ENCODE data around the gene UBE3B.
A peak's percentile ranks its signal among the peaks of the same experiment; 100 is the strongest.

The UBE3B gene

DNA sequence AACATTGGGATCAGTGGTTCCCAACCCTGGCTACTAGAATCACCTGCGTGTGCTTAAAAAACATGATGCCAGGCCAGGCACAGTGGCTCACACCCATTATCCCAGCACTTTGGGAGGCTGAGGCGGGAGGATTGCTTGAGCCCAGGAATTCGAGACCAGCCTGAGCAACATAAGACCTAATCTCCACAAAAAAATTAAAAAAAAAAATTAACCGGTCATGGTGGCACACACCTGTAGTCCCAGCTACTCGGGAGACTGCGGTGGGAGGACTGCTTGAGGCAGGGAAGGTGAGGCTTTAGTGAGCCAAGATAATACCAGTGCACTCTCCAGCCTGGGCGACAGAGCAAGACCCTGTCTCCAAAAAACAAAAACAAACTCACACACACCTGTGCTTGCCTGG is 2.3 kb upstream of the UBE3B start:
- TF ChIP-seq ZNF8 (CRISPR knock-in tag; IDR thresholded peaks at IDR 0.05) (no peak), CSDC2 (CRISPR knock-in tag; IDR thresholded peaks at IDR 0.05) (no peak)
- no peak for ATAC-seq

DNA sequence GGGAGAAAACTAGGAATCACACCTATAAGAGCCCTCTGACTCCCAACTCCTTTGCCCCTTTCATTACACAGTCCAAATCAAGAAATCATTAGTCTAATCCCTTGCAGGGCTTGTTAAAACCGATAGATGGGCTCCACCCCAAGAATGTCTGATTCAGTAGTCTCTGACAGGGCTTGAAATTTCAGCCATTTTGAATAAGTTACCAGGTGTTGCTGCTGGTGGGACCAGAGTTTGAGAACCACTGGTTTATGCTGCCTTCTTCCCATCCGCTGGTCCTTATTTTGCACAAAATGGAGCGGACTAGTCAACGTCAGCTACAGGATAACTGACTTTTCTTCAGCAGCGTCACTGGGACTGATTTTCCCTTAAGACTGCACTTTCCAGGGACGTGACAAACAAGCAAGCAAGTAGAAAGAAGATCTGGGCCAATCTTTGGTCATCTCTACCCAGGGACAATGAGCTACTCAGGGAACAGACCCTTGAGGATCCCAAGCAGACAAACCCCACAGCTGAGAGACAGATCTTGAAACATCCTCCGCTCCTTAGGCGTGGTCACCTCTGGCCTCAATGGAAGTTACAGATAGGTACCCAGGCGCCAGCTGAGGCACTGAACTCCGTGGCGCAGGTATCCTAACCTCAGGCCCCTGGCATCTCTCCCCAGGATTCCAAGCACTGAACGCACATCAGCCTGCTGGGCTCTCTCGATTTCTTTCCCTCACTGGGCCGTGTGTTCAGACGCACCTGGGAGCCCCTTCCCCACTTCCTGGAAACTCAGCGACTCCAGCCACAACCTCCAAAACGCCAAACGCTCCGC is 1.2 kb upstream of the UBE3B start:
- TF ChIP-seq ZC3H10 (CRISPR knock-in tag; IDR thresholded peaks at IDR 0.05): no peak
- no peak for TF ChIP-seq CSDC2 (CRISPR knock-in tag; IDR thresholded peaks at IDR 0.05)
- TF ChIP-seq, protein P1, sequence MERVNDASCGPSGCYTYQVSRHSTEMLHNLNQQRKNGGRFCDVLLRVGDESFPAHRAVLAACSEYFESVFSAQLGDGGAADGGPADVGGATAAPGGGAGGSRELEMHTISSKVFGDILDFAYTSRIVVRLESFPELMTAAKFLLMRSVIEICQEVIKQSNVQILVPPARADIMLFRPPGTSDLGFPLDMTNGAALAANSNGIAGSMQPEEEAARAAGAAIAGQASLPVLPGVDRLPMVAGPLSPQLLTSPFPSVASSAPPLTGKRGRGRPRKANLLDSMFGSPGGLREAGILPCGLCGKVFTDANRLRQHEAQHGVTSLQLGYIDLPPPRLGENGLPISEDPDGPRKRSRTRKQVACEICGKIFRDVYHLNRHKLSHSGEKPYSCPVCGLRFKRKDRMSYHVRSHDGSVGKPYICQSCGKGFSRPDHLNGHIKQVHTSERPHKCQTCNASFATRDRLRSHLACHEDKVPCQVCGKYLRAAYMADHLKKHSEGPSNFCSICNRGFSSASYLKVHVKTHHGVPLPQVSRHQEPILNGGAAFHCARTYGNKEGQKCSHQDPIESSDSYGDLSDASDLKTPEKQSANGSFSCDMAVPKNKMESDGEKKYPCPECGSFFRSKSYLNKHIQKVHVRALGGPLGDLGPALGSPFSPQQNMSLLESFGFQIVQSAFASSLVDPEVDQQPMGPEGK (CRISPR knock-in tag; IDR thresholded peaks at IDR 0.05; ENCODE audit: borderline replicate concordance): no peak
- no peak for TF ChIP-seq ESRRG (CRISPR knock-in tag; IDR thresholded peaks at IDR 0.05)
- TF ChIP-seq, protein P2, sequence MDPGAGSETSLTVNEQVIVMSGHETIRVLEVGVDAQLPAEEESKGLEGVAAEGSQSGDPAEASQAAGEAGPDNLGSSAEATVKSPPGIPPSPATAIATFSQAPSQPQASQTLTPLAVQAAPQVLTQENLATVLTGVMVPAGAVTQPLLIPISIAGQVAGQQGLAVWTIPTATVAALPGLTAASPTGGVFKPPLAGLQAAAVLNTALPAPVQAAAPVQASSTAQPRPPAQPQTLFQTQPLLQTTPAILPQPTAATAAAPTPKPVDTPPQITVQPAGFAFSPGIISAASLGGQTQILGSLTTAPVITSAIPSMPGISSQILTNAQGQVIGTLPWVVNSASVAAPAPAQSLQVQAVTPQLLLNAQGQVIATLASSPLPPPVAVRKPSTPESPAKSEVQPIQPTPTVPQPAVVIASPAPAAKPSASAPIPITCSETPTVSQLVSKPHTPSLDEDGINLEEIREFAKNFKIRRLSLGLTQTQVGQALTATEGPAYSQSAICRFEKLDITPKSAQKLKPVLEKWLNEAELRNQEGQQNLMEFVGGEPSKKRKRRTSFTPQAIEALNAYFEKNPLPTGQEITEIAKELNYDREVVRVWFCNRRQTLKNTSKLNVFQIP (CRISPR knock-in tag; IDR thresholded peaks at IDR 0.05; ENCODE audit: borderline replicate concordance, low read depth): no peak
- TF ChIP-seq ZFP30 (CRISPR knock-in tag; IDR thresholded peaks at IDR 0.05): no peak
- ATAC-seq: peak; percentile 12; the same call in 2 of the 3 replicates

DNA sequence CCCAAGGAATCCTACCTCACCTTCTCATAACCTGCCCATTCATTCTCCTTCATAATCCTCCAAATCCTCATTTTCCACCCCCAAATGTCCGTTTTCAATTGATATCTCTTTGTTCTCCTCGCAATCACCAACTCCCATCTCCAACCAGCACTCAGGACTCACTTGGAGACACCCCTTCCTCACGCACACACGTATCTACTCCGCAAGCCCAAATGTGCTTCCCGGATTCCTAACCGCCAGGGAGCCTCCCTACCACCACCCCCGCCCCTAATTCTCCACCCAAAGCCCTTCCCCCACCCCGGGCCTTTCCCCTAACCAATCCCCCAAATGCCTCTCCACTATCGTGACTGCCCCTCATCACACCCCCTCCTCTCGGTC is 638 bp upstream of the UBE3B start:
- ATAC-seq: peak; percentile 17; the same call in 2 of the 3 replicates
- TF ChIP-seq BACH2 (CRISPR knock-in tag; IDR thresholded peaks at IDR 0.05; ENCODE audit: borderline replicate concordance): no peak
- TF ChIP-seq, protein P3, sequence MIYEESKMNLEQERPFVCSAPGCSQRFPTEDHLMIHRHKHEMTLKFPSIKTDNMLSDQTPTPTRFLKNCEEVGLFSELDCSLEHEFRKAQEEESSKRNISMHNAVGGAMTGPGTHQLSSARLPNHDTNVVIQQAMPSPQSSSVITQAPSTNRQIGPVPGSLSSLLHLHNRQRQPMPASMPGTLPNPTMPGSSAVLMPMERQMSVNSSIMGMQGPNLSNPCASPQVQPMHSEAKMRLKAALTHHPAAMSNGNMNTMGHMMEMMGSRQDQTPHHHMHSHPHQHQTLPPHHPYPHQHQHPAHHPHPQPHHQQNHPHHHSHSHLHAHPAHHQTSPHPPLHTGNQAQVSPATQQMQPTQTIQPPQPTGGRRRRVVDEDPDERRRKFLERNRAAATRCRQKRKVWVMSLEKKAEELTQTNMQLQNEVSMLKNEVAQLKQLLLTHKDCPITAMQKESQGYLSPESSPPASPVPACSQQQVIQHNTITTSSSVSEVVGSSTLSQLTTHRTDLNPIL (CRISPR knock-in tag; IDR thresholded peaks at IDR 0.05; ENCODE audit: low read depth): no peak
- TF ChIP-seq SNAI2 (CRISPR knock-in tag; IDR thresholded peaks at IDR 0.05): no peak
- TF ChIP-seq CSDC2 (CRISPR knock-in tag; IDR thresholded peaks at IDR 0.05): no peak
- no peak for TF ChIP-seq ZFP30 (CRISPR knock-in tag; IDR thresholded peaks at IDR 0.05)
- TF ChIP-seq ESRRG (CRISPR knock-in tag; IDR thresholded peaks at IDR 0.05): no peak
- TF ChIP-seq, protein P2 (CRISPR knock-in tag; IDR thresholded peaks at IDR 0.05; ENCODE audit: borderline replicate concordance, low read depth): no peak
- no peak for TF ChIP-seq PPARA (CRISPR knock-in tag; IDR thresholded peaks at IDR 0.05; ENCODE audit: borderline replicate concordance)
- TF ChIP-seq OSR1 (CRISPR knock-in tag; IDR thresholded peaks at IDR 0.05): no peak
- TF ChIP-seq, protein P4, sequence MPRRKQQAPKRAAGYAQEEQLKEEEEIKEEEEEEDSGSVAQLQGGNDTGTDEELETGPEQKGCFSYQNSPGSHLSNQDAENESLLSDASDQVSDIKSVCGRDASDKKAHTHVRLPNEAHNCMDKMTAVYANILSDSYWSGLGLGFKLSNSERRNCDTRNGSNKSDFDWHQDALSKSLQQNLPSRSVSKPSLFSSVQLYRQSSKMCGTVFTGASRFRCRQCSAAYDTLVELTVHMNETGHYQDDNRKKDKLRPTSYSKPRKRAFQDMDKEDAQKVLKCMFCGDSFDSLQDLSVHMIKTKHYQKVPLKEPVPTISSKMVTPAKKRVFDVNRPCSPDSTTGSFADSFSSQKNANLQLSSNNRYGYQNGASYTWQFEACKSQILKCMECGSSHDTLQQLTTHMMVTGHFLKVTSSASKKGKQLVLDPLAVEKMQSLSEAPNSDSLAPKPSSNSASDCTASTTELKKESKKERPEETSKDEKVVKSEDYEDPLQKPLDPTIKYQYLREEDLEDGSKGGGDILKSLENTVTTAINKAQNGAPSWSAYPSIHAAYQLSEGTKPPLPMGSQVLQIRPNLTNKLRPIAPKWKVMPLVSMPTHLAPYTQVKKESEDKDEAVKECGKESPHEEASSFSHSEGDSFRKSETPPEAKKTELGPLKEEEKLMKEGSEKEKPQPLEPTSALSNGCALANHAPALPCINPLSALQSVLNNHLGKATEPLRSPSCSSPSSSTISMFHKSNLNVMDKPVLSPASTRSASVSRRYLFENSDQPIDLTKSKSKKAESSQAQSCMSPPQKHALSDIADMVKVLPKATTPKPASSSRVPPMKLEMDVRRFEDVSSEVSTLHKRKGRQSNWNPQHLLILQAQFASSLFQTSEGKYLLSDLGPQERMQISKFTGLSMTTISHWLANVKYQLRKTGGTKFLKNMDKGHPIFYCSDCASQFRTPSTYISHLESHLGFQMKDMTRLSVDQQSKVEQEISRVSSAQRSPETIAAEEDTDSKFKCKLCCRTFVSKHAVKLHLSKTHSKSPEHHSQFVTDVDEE (CRISPR knock-in tag; IDR thresholded peaks at IDR 0.05): no peak
- no peak for TF ChIP-seq ZC3H10 (CRISPR knock-in tag; IDR thresholded peaks at IDR 0.05)
- TF ChIP-seq ZNF8 (CRISPR knock-in tag; IDR thresholded peaks at IDR 0.05): no peak
- no peak for TF ChIP-seq TCF4 (CRISPR knock-in tag; IDR thresholded peaks at IDR 0.05; ENCODE audit: borderline replicate concordance)
- TF ChIP-seq, protein P1 (CRISPR knock-in tag; IDR thresholded peaks at IDR 0.05; ENCODE audit: borderline replicate concordance): no peak
- no peak for TF ChIP-seq ISL1 (CRISPR knock-in tag; IDR thresholded peaks at IDR 0.05)
- TF ChIP-seq RARB (CRISPR knock-in tag; IDR thresholded peaks at IDR 0.05): no peak
- no peak for TF ChIP-seq ARNTL (CRISPR knock-in tag; IDR thresholded peaks at IDR 0.05; ENCODE audit: borderline replicate concordance, low read depth)

All from SK-N-SH treated with all-trans-retinoic acid at 6 μM for 48 hours (cell line).